Endothelial cell of umbilical vein (primary cell): ENCODE results near the gene SLC6A19. TPM values are rescaled to one million over a fixed set of nuclear protein-coding genes. Genes with fewer than 3 reads are reported as not detected.

Experiments
- BruUV-seq: library from RNA; stranded (reverse); fragments of 400-500 nt; replicated peaks from 2 replicates; lab custom pipeline; 2021; lab: Mats Ljungman, UMichigan
- CTCF ChIA-PET: fragments of 300-600, 350-600 bp; sonication (Branson Sonifier 250); formaldehyde crosslinking; loops from one replicate; lab custom pipeline; 2021; ENCODE audit warnings: antibody characterized with exemption, inconsistent platforms; lab: Charles Lee
- POLR2A ChIA-PET: fragments of 300-600, 350-600 bp; sonication (Branson Sonifier 250); formaldehyde crosslinking; loops from one replicate; lab custom pipeline; 2021; ENCODE audit warnings: antibody characterized with exemption, inconsistent platforms; lab: Charles Lee
- DNase-seq: peaks from one replicate; pipeline ENCODE4 v3.0.0-alpha.2; 2011; ENCODE audit warnings: low read depth, low spot score
- FAIRE-seq: peaks from 2 replicates; lab custom pipeline; 2011; peaks lifted over from hg19 to GRCh38; lab: Jason Lieb, UNC
- H2AFZ ChIP-seq: 2 replicates; pipeline ENCODE4 v1.6.0; 2012; ENCODE audit warnings: low read depth, low read length, control low read depth, inconsistent platforms
- H3K27ac ChIP-seq: 2 replicates; pipeline ENCODE4 v1.5.1; 2011; ENCODE audit warnings: low read depth, mild to moderate bottlenecking, control low read depth, low read length, moderate library complexity; ENCODE audit not compliant: insufficient read depth
- H3K27me3 ChIP-seq, 2 experiments: 2 replicates each; pipeline versions ENCODE4 v1.6.0 to v1.6.1; 2011; ENCODE audit warnings: low read length in 2 of 2, mixed read lengths in 1 of 2; ENCODE audit not compliant: control insufficient read depth in 2 of 2, insufficient read depth in 2 of 2
- H3K36me3 ChIP-seq, 2 experiments: 2 replicates in 1 of 2; 3 replicates in 1 of 2; pipeline ENCODE4 v1.5.1; 2011; ENCODE audit warnings: low read length in 2 of 2, mild to moderate bottlenecking in 1 of 2, moderate library complexity in 1 of 2; ENCODE audit not compliant: control insufficient read depth in 2 of 2, insufficient read depth in 2 of 2; ENCODE audit errors: extremely low read depth in 1 of 2
- H3K4me1 ChIP-seq: 3 replicates; pipeline ENCODE4 v1.5.1; 2011; ENCODE audit warnings: mild to moderate bottlenecking, low read length; ENCODE audit not compliant: control insufficient read depth, insufficient read depth; ENCODE audit errors: extremely low read depth
- H3K4me2 ChIP-seq: 2 replicates; pipeline ENCODE4 v1.6.1; 2011; ENCODE audit warnings: low read length, control low read depth, mixed read lengths; ENCODE audit not compliant: insufficient read depth
- H3K4me3 ChIP-seq, 3 experiments: fragments of 200-600 bp in 1 of 3; sonication (generic), shearing (Covaris generic) in 1 of 3; replicated peaks in 1 of 3; 2 replicates each; pipeline ENCODE4 v1.5.1; 2011 to 2016; ENCODE audit warnings: control low read depth in 3 of 3, low read length in 3 of 3, mild to moderate bottlenecking in 2 of 3, inconsistent platforms in 1 of 3, low read depth in 1 of 3, moderate library complexity in 1 of 3; ENCODE audit not compliant: insufficient read depth in 1 of 3
- H3K79me2 ChIP-seq: 2 replicates; pipeline ENCODE4 v1.6.0; 2012; ENCODE audit warnings: low read length, inconsistent platforms; ENCODE audit not compliant: control insufficient read depth, insufficient read depth
- H3K9ac ChIP-seq: replicated peaks from 2 replicates; pipeline ENCODE3; 2011; ENCODE audit warnings: low read length, control low read depth; ENCODE audit not compliant: insufficient read depth; ENCODE audit errors: extremely low read depth
- H3K9me1 ChIP-seq: replicated peaks from 3 replicates; pipeline ENCODE4 v1.6.0; 2011; ENCODE audit warnings: mild to moderate bottlenecking, low read length; ENCODE audit not compliant: control insufficient read depth, insufficient read depth; ENCODE audit errors: extremely low read depth
- H3K9me3 ChIP-seq: replicated peaks from 2 replicates; pipeline ENCODE4 v1.5.1; 2012; ENCODE audit warnings: low read length, inconsistent platforms; ENCODE audit not compliant: control insufficient read depth, insufficient read depth
- H4K20me1 ChIP-seq: replicated peaks from 2 replicates; pipeline ENCODE3; 2011; ENCODE audit warnings: mild to moderate bottlenecking, low read length; ENCODE audit not compliant: control insufficient read depth, insufficient read depth; ENCODE audit errors: extremely low read depth
- EZH2 ChIP-seq: IDR thresholded peaks from 2 replicates; pipeline ENCODE4 v1.6.1; 2012; ENCODE audit warnings: borderline replicate concordance, low read depth, mild to moderate bottlenecking, moderate library complexity, low read length, inconsistent platforms; ENCODE audit not compliant: severe bottlenecking
- FOS ChIP-seq: IDR thresholded peaks from 2 replicates; pipeline ENCODE4 v1.6.1; 2011; ENCODE audit warnings: mild to moderate bottlenecking, low read length, moderate library complexity, borderline replicate concordance; ENCODE audit not compliant: insufficient read depth
- GATA2 ChIP-seq: IDR thresholded peaks from 2 replicates; pipeline ENCODE4 v1.7.0; 2011; ENCODE audit warnings: low read depth, mild to moderate bottlenecking, moderate library complexity, mixed read lengths, low read length; ENCODE audit not compliant: insufficient read length, insufficient read depth
- JUN ChIP-seq: IDR thresholded peaks from 2 replicates; pipeline ENCODE4 v1.6.1; 2011; ENCODE audit warnings: borderline replicate concordance, low read depth; ENCODE audit not compliant: insufficient read length, insufficient read depth
- MYC ChIP-seq: IDR thresholded peaks from one replicate; pipeline ENCODE4 v1.6.1; 2011; ENCODE audit warnings: mild to moderate bottlenecking, low read depth, low read length
- POLR2A ChIP-seq: IDR thresholded peaks from 2 replicates; pipeline ENCODE4 v1.6.1; 2012; ENCODE audit warnings: low read depth, mild to moderate bottlenecking, control low read depth, low read length
- POLR2AphosphoS5 ChIP-seq: IDR thresholded peaks from 2 replicates; pipeline ENCODE4 v1.6.1; 2012; ENCODE audit warnings: low read depth, mild to moderate bottlenecking, control low read depth, low read length, moderate library complexity; ENCODE audit not compliant: insufficient read depth
- dilution Hi-C: fragments of 300-500 bp; cut with MboI; formaldehyde crosslinking; loops from one replicate; pipeline ENCODE4 v1.15.0; 2019; ENCODE audit warnings: low sequenced_read_pairs; ENCODE audit not compliant: extremely low pct_ligation_motif_present
- intact Hi-C: fragments of 100-400 bp; cut with micrococcal nuclease; formaldehyde crosslinking; loops from one replicate; pipeline ENCODE4 v1.10.0; 2022
- polyA plus RNA-seq, 4 experiments: library from polyadenylated mRNA; depleted of rRNA in 3 of 4; stranded (reverse) in 3 of 4; unstranded in 1 of 4; fragments of >200 nt; gene quantifications; 2 replicates each; pipeline versions ENCODE4 v1.2.1 to v1.2.3, GENCODE V29; 2011 to 2012; ENCODE audit warnings: missing spikeins in 1 of 4
- total RNA-seq: library from RNA; stranded (reverse); gene quantifications from 2 replicates; pipeline ENCODE4 v1.2.3, GENCODE V29; 2021
- TF ChIP-seq, protein P1 (sequence below), 2 donors: IDR thresholded peaks; 1 replicate in 1 of 2; 2 replicates in 1 of 2; pipeline ENCODE4 v1.5.1; 2011; ENCODE audit warnings: low read length in 2 of 2, mild to moderate bottlenecking in 2 of 2, moderate library complexity in 2 of 2, control low read depth in 1 of 2, inconsistent platforms in 1 of 2, low read depth in 1 of 2; ENCODE audit not compliant: insufficient read depth in 1 of 2; ENCODE audit errors: extremely low read depth in 1 of 2
- TF ChIP-seq, protein P2 (sequence below): IDR thresholded peaks from 2 replicates; pipeline ENCODE4 v1.6.1; 2011; ENCODE audit not compliant: insufficient read depth, insufficient read length

Gene SLC6A19
- total and polyA plus RNA-seq, 2 donors (not counting 3 experiments of a cell fraction or from before 2014, with no cell fraction given) = not detected

GRCh38 chr5:1215320-1216096 lies 14.1 kb downstream of the SLC6A19 start:
- Histone ChIP-seq H3K9me1 (no peaks in the 10 kb centered on the region), H3K9me3 (no peaks in the 10 kb centered on the region), H3K4me2 (no peak overlapping the region), H3K9ac (no peak overlapping the region), H3K79me2 (no peaks in the 10 kb centered on the region), H3K4me3 (no peak overlapping the region), H3K27ac (no peak overlapping the region), H3K36me3 (no peaks in the 10 kb centered on the region), H3K27me3 (no peaks in the 10 kb centered on the region), H2AFZ (no peak overlapping the region), H4K20me1 (no peaks in the 10 kb centered on the region), H3K4me1 (no peaks in the 10 kb centered on the region)
- DNase-seq (no peak), FAIRE-seq (no peak)
- BruUV-seq = no TSS peak
- CTCF ChIA-PET = no interaction called here
- TF ChIP-seq POLR2A (no peak), POLR2AphosphoS5 (no peak), MYC (no peak), JUN (no peak), FOS (no peak), EZH2 (no peak), GATA2 (no peak)
- TF ChIP-seq, protein P1, sequence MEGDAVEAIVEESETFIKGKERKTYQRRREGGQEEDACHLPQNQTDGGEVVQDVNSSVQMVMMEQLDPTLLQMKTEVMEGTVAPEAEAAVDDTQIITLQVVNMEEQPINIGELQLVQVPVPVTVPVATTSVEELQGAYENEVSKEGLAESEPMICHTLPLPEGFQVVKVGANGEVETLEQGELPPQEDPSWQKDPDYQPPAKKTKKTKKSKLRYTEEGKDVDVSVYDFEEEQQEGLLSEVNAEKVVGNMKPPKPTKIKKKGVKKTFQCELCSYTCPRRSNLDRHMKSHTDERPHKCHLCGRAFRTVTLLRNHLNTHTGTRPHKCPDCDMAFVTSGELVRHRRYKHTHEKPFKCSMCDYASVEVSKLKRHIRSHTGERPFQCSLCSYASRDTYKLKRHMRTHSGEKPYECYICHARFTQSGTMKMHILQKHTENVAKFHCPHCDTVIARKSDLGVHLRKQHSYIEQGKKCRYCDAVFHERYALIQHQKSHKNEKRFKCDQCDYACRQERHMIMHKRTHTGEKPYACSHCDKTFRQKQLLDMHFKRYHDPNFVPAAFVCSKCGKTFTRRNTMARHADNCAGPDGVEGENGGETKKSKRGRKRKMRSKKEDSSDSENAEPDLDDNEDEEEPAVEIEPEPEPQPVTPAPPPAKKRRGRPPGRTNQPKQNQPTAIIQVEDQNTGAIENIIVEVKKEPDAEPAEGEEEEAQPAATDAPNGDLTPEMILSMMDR (IDR thresholded peaks at IDR 0.05; ENCODE audit: extremely low read depth in 1 of 2, insufficient read depth in 1 of 2, low read depth in 1 of 2, low read length in 2 of 2) = no peak
- TF ChIP-seq, protein P2, sequence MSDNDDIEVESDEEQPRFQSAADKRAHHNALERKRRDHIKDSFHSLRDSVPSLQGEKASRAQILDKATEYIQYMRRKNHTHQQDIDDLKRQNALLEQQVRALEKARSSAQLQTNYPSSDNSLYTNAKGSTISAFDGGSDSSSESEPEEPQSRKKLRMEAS = no peak
- intact Hi-C loops (no loop called here), dilution Hi-C loops (no loop called here)
- POLR2A ChIA-PET = interaction anchor here (0.6 kb wide), 1 partner anchor 477 kb away, joined by 3 read pairs; no protein-coding TSS in a partner anchor
